Panc1 (cell line): ENCODE measurements around the gene DVL1. TPM values are rescaled to one million over a fixed set of nuclear protein-coding genes. Genes with fewer than 3 reads are reported as not detected.

ENCODE experiments used
- ATAC-seq: fragments of 200-7000 bp; cut with Tn5 transposase; 2 replicates; pipeline ENCODE4 v1.9.1; 2020; ENCODE audit warnings: mild to moderate bottlenecking, moderate library complexity
- BruUV-seq: library from RNA; stranded (reverse); fragments of 400-500 nt; replicated peaks from 2 replicates; lab custom pipeline; 2021; lab: Mats Ljungman, UMichigan
- CTCF ChIA-PET: fragments of 300-600 bp; sonication (Branson Sonifier 250); formaldehyde crosslinking; loops from one replicate; lab custom pipeline; 2022; ENCODE audit warnings: antibody characterized with exemption; lab: Charles Lee
- POLR2A ChIA-PET: fragments of 300-600 bp; sonication (Branson Sonifier 250); formaldehyde crosslinking; loops from one replicate; lab custom pipeline; 2022; ENCODE audit warnings: antibody characterized with exemption; lab: Charles Lee
- DNase-seq: peaks from one replicate; pipeline ENCODE4 v3.0.0-alpha.2; 2010; ENCODE audit warnings: low read depth, low spot score
- H3K27ac ChIP-seq: 2 replicates; pipeline ENCODE4 v1.5.1; 2011; ENCODE audit warnings: mild to moderate bottlenecking, low read length, inconsistent platforms
- H3K27me3 ChIP-seq: fragments of 200-500 bp; sonication (Bioruptor generic); 2 replicates; pipeline ENCODE4 v1.6.0; 2014; ENCODE audit warnings: low read length, inconsistent platforms; ENCODE audit not compliant: control insufficient read depth, insufficient read depth
- H3K36me3 ChIP-seq: fragments of 200-500 bp; sonication (Bioruptor generic); 2 replicates; pipeline ENCODE4 v1.5.1; 2014; ENCODE audit warnings: inconsistent platforms, mild to moderate bottlenecking, low read length, moderate library complexity; ENCODE audit not compliant: control insufficient read depth, insufficient read depth
- H3K4me1 ChIP-seq: 2 replicates; pipeline ENCODE4 v1.5.1; 2011; ENCODE audit warnings: inconsistent platforms, mild to moderate bottlenecking, low read length, moderate library complexity; ENCODE audit not compliant: control insufficient read depth, insufficient read depth
- H3K4me3 ChIP-seq, 2 experiments: 2 replicates each; pipeline ENCODE4 v1.5.1; 2011 to 2012; ENCODE audit warnings: low read depth in 2 of 2, low read length in 2 of 2, mild to moderate bottlenecking in 2 of 2, inconsistent platforms in 1 of 2, moderate library complexity in 1 of 2
- H3K9me3 ChIP-seq: fragments of 200-500 bp; sonication (Bioruptor generic); 2 replicates; pipeline ENCODE4 v1.5.1; 2014; ENCODE audit warnings: low read depth, mild to moderate bottlenecking, inconsistent platforms, low read length, moderate library complexity; ENCODE audit not compliant: control insufficient read depth, insufficient read depth
- CTCF ChIP-seq: fragments of 450-650 bp; IDR thresholded peaks from 2 replicates; pipeline ENCODE4 v1.5.1; 2017; ENCODE audit warnings: mild to moderate bottlenecking
- POLR2AphosphoS5 ChIP-seq: IDR thresholded peaks from 2 replicates; pipeline ENCODE4 v1.6.1; 2012; ENCODE audit warnings: mild to moderate bottlenecking, low read depth, low read length, moderate library complexity
- REST ChIP-seq, 2 experiments: IDR thresholded peaks; 2 replicates each; pipeline ENCODE4 v1.6.1; 2011 to 2012; ENCODE audit warnings: low read depth in 2 of 2, control low read depth in 1 of 2, low read length in 1 of 2, mild to moderate bottlenecking in 1 of 2, moderate library complexity in 1 of 2; ENCODE audit not compliant: insufficient read depth in 1 of 2
- TCF7L2 ChIP-seq: IDR thresholded peaks from 2 replicates; pipeline ENCODE4 v1.6.1; 2011; ENCODE audit warnings: mild to moderate bottlenecking, low read depth, low read length, inconsistent platforms
- in situ Hi-C: cut with HindIII; loops from 2 replicates; pipeline ENCODE4 v1.10.0; 2016; ENCODE audit warnings: low sequenced_read_pairs, low pct_unique_long_range_greater_than_20kb
- intact Hi-C: fragments of 100-400 bp; cut with micrococcal nuclease; formaldehyde crosslinking; loops from one replicate; pipeline ENCODE4 v1.10.0; 2022; ENCODE audit not compliant: unreplicated experiment
- total RNA-seq: library from RNA; stranded (reverse); gene quantifications from one replicate; pipeline ENCODE4 v1.2.1, GENCODE V29; 2021; ENCODE audit not compliant: unreplicated experiment

The DVL1 gene
- total RNA-seq, 1 experiment from 2014 or later = 144 TPM

- ChIA-PET POLR2A (interaction anchor here (0.5 kb wide), 1 partner anchor 15 kb away, joined by 8 read pairs; no protein-coding TSS in a partner anchor), CTCF (interaction anchor here (1.8 kb wide), 1 partner anchor 27 kb away, joined by 8 read pairs; no protein-coding TSS in a partner anchor)
- BruUV-seq = no TSS peak
- ATAC-seq (no peak), DNase-seq (no peak)
- in situ Hi-C loops = no loop called here
- TF ChIP-seq REST (IDR thresholded peaks at IDR 0.05; ENCODE audit: insufficient read depth in 1 of 2, low read depth in 2 of 2, low read length in 1 of 2) (no peak), POLR2AphosphoS5 (no peak), TCF7L2 (no peak)
- Histone ChIP-seq H3K4me1 (peaks cover 32% of the 10 kb centered on the region), H3K36me3 (peaks cover 16% of the 10 kb centered on the region; the same call in 1 of the 2 replicates), H3K27ac (peak overlapping the region; percentile 90), H3K4me3 (peak overlapping the region; percentile 72 to 97), H3K27me3 (no peaks in the 10 kb centered on the region), H3K9me3 (no peaks in the 10 kb centered on the region)
- intact Hi-C loops = no loop called here
These were observed 24.0 kb upstream of the DVL1 start for GRCh38 chr1:1373051-1373814.

- BruUV-seq = no TSS peak
- no peaks in the 10 kb centered on the region for H3K27me3 ChIP-seq
- in situ Hi-C loops = no loop called here
- peaks cover 32% of the 10 kb centered on the region for H3K4me1 ChIP-seq
- H3K4me3 ChIP-seq = no peak overlapping the region
- ATAC-seq = peak; percentile 69
- intact Hi-C loops = no loop called here
- POLR2A ChIA-PET = no interaction called here
- H3K36me3 ChIP-seq = peaks cover 16% of the 10 kb centered on the region; the same call in 1 of the 2 replicates
- peak; percentile 47; the same call in 1 of the 2 replicates for TF ChIP-seq POLR2AphosphoS5
- TF ChIP-seq TCF7L2 = no peak
- TF ChIP-seq CTCF = peak; percentile 98
- TF ChIP-seq REST (IDR thresholded peaks at IDR 0.05; ENCODE audit: insufficient read depth in 1 of 2, low read depth in 2 of 2, low read length in 1 of 2) = no peak
- CTCF ChIA-PET = interaction anchor here (0.9 to 1.8 kb wide), 3 partner anchors 26 to 97 kb away, joined by 3 to 8 read pairs (median 3); no protein-coding TSS in a partner anchor
- no peaks in the 10 kb centered on the region for H3K9me3 ChIP-seq
- peak overlapping the region; percentile 70; the same call in 1 of the 2 replicates for H3K27ac ChIP-seq
- DNase-seq = peak; percentile 32
These were observed 22.8 kb upstream of the DVL1 start for GRCh38 chr1:1371746-1372711.
